HG03439 (cell line): ENCODE data around the gene SLC44A1.

ENCODE experiments used
- ATAC-seq: cut with Tn5 transposase; IDR thresholded peaks from one replicate; pipeline ENCODE4 v1.9.1; 2021; ENCODE audit warnings: mild to moderate bottlenecking, moderate library complexity; ENCODE audit not compliant: unreplicated experiment

Gene SLC44A1

GRCh38 chr9:105385381-105385985 lies 141.0 kb downstream of the SLC44A1 start:
- ATAC-seq, result peak; percentile 90

GRCh38 chr9:105389796-105390195 lies 145.3 kb downstream of the SLC44A1 start:
- no peak for ATAC-seq

GRCh38 chr9:105390871-105391270 lies 146.4 kb downstream of the SLC44A1 start:
- no peak for ATAC-seq

GRCh38 chr9:105391288-105391687 lies 146.8 kb downstream of the SLC44A1 start:
- no peak for ATAC-seq

- ATAC-seq, result no peak
Observed at GRCh38 chr9:105392531-105392930, 148.1 kb downstream of the SLC44A1 start.

- no peak for ATAC-seq
Observed at GRCh38 chr9:105393576-105394344, 149.3 kb downstream of the SLC44A1 start.

- ATAC-seq, result no peak
Observed at GRCh38 chr9:105396441-105396840, 152.0 kb downstream of the SLC44A1 start.

- ATAC-seq, result no peak
Observed at GRCh38 chr9:105396901-105397300, 152.4 kb downstream of the SLC44A1 start.

GRCh38 chr9:105399117-105399516 lies 154.7 kb downstream of the SLC44A1 start:
- ATAC-seq, result no peak

- no peak for ATAC-seq
Observed at GRCh38 chr9:105401651-105402050, 157.2 kb downstream of the SLC44A1 start.

GRCh38 chr9:105403552-105404248 lies 159.2 kb downstream of the SLC44A1 start:
- ATAC-seq, result no peak

- ATAC-seq, result peak; percentile 92
Observed at GRCh38 chr9:105405514-105406131, 161.2 kb downstream of the SLC44A1 start.

GRCh38 chr9:105406369-105406768 lies 161.9 kb downstream of the SLC44A1 start:
- ATAC-seq, result no peak

- ATAC-seq, result no peak
Observed at GRCh38 chr9:105413525-105413924, 169.1 kb downstream of the SLC44A1 start.

- peak; percentile 72 for ATAC-seq
Observed at GRCh38 chr9:105414947-105415661, 170.7 kb downstream of the SLC44A1 start.

- no peak for ATAC-seq
Observed at GRCh38 chr9:105415662-105415980, 171.2 kb downstream of the SLC44A1 start.

- ATAC-seq, result no peak
Observed at GRCh38 chr9:105416840-105417239, 172.4 kb downstream of the SLC44A1 start.

- no peak for ATAC-seq
Observed at GRCh38 chr9:105418588-105419500, 174.4 kb downstream of the SLC44A1 start.

GRCh38 chr9:105419816-105420597 lies 175.6 kb downstream of the SLC44A1 start:
- no peak for ATAC-seq
